PC-3 (cell line): ENCODE data around the gene ISG20. TPM values are rescaled to one million over a fixed set of nuclear protein-coding genes. Genes with fewer than 3 reads are reported as not detected.

ENCODE experiments used
- ATAC-seq: fragments of 200-7000 bp; cut with Tn5 transposase; 2 replicates; pipeline ENCODE4 v1.9.1; 2020; ENCODE audit warnings: mild to moderate bottlenecking, moderate library complexity
- BruUV-seq: library from RNA; stranded (reverse); fragments of 400-500 nt; replicated peaks from 2 replicates; lab custom pipeline; 2021; lab: Mats Ljungman, UMichigan
- CTCF ChIA-PET: fragments of 300-600 bp; sonication (Branson Sonifier 250); formaldehyde crosslinking; loops from one replicate; lab custom pipeline; 2022; ENCODE audit warnings: antibody characterized with exemption; lab: Charles Lee
- POLR2A ChIA-PET: fragments of 300-600 bp; sonication (Branson Sonifier 250); formaldehyde crosslinking; loops from one replicate; lab custom pipeline; 2022; ENCODE audit warnings: antibody characterized with exemption; ENCODE audit not compliant: unreplicated experiment; lab: Charles Lee
- DNase-seq: peaks from one replicate; pipeline ENCODE4 v3.0.0-alpha.2; 2015
- H2AFZ ChIP-seq: fragments of 300-600 bp; sonication (generic); 2 replicates; pipeline ENCODE4 v1.6.0; 2016; ENCODE audit warnings: antibody characterized with exemption, low read length
- H3F3A ChIP-seq: fragments of 300-600 bp; sonication (generic); one replicate; pipeline ENCODE4 v1.6.0; 2017; ENCODE audit warnings: antibody characterized with exemption, low read length, control low read depth, mild to moderate bottlenecking; ENCODE audit not compliant: unreplicated experiment
- H3K27ac ChIP-seq: fragments of 300-600 bp; sonication (generic); 2 replicates; pipeline ENCODE4 v1.5.1; 2016; ENCODE audit warnings: mild to moderate bottlenecking, low read length
- H3K27me3 ChIP-seq: fragments of 300-600 bp; sonication (generic); 2 replicates; pipeline ENCODE4 v1.6.1; 2016; ENCODE audit warnings: low read length, mixed read lengths
- H3K36me3 ChIP-seq: fragments of 300-600 bp; sonication (generic); 2 replicates; pipeline ENCODE4 v1.6.1; 2016; ENCODE audit warnings: low read depth, mixed run types, low read length, mixed read lengths
- H3K4me1 ChIP-seq: fragments of 300-600 bp; sonication (generic); 2 replicates; pipeline ENCODE4 v1.5.1; 2016; ENCODE audit warnings: low read length; ENCODE audit not compliant: insufficient read depth
- H3K4me2 ChIP-seq: fragments of 300-600 bp; sonication (generic); 2 replicates; pipeline ENCODE4 v1.6.0; 2016; ENCODE audit warnings: low read length
- H3K4me3 ChIP-seq: fragments of 300-600 bp; sonication (generic); 2 replicates; pipeline ENCODE4 v1.5.1; 2016; ENCODE audit warnings: mild to moderate bottlenecking, low read length, mixed read lengths
- H3K79me2 ChIP-seq: fragments of 300-600 bp; sonication (generic); 2 replicates; pipeline ENCODE4 v1.6.1; 2017; ENCODE audit warnings: low read length, mixed read lengths
- H3K9ac ChIP-seq: fragments of 300-600 bp; sonication (generic); 2 replicates; pipeline ENCODE4 v1.6.0; 2016; ENCODE audit warnings: mild to moderate bottlenecking, low read length
- H3K9me2 ChIP-seq: fragments of 300-600 bp; sonication (generic); replicated peaks from 2 replicates; pipeline ENCODE4 v1.6.1; 2016; ENCODE audit warnings: mixed run types, low read length, mixed read lengths
- H3K9me3 ChIP-seq: fragments of 300-600 bp; sonication (generic); 2 replicates; pipeline ENCODE4 v1.6.1; 2016; ENCODE audit warnings: low read length, mixed read lengths
- H4K20me1 ChIP-seq: fragments of 300-600 bp; sonication (generic); 2 replicates; pipeline ENCODE4 v1.6.1; 2016; ENCODE audit warnings: low read length, mixed read lengths
- EZH2 ChIP-seq: fragments of 300-600 bp; sonication (generic); IDR thresholded peaks from one replicate; pipeline ENCODE4 v1.6.1; 2017; ENCODE audit warnings: antibody characterized with exemption, mild to moderate bottlenecking, low read length; ENCODE audit not compliant: unreplicated experiment
- EZH2phosphoT487 ChIP-seq: fragments of 300-600 bp; sonication (generic); IDR thresholded peaks from 2 replicates; pipeline ENCODE4 v1.6.1; 2018; ENCODE audit warnings: mild to moderate bottlenecking, antibody characterized with exemption, low read length, borderline replicate concordance
- intact Hi-C: fragments of 100-400 bp; cut with micrococcal nuclease; formaldehyde crosslinking; loops from 2 replicates; pipeline ENCODE4 v1.9.0; 2023
- total RNA-seq: library from RNA; depleted of rRNA; stranded (reverse); fragments of >200 nt; gene quantifications from 2 replicates; pipeline ENCODE4 v1.2.3, GENCODE V29; 2014
- TF ChIP-seq, protein P1 (sequence below): fragments of 300-600 bp; sonication (generic); conservative IDR thresholded peaks from 2 replicates; pipeline ENCODE4 v1.5.1; 2017; ENCODE audit warnings: antibody characterized with exemption, low read depth, mild to moderate bottlenecking, low read length

The ISG20 gene
- total RNA-seq, 1 experiment from 2014 or later, result 64.0 TPM

DNA sequence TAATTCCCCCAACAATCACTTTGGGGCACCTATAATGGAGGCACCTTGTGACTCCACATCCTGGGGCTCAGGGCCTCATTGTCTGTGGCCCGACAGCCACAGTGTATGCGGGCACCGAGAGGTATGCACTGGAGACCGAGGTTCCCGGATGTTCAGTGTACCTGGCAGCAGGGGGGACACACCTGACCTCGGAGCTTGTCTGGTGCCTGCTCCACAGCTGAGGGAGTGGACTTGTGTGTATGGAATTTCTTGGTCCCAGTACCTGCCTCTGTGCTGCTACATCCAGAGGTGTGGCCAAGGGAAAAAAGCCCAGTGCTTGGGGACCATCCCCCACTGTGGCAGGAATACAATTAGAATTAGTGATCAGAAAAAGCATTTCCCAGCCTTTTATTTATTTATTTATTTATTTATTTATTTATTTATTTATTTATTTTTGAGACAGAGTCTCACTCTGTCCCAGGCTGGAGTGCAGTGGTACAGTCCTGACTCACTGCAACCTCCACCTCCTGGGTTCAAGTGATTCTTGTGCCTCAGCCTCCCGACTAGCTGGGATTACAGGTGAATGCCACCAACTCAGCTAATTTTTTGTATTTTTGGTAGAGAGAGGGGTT, 26.5 kb upstream of the ISG20 start:
- POLR2A ChIA-PET, result no interaction called here
- DNase-seq (no peak), ATAC-seq (no peak)
- Histone ChIP-seq H3K9me3 (no peaks in the 10 kb centered on the region), H3K27ac (no peak overlapping the region), H3F3A (no peaks in the 10 kb centered on the region), H4K20me1 (no peaks in the 10 kb centered on the region), H3K9me2 (no peaks in the 10 kb centered on the region), H3K79me2 (no peaks in the 10 kb centered on the region), H3K36me3 (no peaks in the 10 kb centered on the region), H3K27me3 (peaks cover 6% of the 10 kb centered on the region; the same call in 1 of the 2 replicates), H3K4me2 (no peak overlapping the region), H3K9ac (no peak overlapping the region), H2AFZ (no peak overlapping the region), H3K4me3 (no peak overlapping the region), H3K4me1 (no peaks in the 10 kb centered on the region)
- TF ChIP-seq EZH2phosphoT487, result no peak
- TF ChIP-seq, protein P1, sequence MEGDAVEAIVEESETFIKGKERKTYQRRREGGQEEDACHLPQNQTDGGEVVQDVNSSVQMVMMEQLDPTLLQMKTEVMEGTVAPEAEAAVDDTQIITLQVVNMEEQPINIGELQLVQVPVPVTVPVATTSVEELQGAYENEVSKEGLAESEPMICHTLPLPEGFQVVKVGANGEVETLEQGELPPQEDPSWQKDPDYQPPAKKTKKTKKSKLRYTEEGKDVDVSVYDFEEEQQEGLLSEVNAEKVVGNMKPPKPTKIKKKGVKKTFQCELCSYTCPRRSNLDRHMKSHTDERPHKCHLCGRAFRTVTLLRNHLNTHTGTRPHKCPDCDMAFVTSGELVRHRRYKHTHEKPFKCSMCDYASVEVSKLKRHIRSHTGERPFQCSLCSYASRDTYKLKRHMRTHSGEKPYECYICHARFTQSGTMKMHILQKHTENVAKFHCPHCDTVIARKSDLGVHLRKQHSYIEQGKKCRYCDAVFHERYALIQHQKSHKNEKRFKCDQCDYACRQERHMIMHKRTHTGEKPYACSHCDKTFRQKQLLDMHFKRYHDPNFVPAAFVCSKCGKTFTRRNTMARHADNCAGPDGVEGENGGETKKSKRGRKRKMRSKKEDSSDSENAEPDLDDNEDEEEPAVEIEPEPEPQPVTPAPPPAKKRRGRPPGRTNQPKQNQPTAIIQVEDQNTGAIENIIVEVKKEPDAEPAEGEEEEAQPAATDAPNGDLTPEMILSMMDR, result no peak
- no peak for TF ChIP-seq EZH2
- intact Hi-C loops, result no loop called here
- CTCF ChIA-PET, result interaction anchor here (0.6 kb wide), 1 partner anchor 10 kb away, joined by 4 read pairs; no protein-coding TSS in a partner anchor
- no TSS peak for BruUV-seq

DNA sequence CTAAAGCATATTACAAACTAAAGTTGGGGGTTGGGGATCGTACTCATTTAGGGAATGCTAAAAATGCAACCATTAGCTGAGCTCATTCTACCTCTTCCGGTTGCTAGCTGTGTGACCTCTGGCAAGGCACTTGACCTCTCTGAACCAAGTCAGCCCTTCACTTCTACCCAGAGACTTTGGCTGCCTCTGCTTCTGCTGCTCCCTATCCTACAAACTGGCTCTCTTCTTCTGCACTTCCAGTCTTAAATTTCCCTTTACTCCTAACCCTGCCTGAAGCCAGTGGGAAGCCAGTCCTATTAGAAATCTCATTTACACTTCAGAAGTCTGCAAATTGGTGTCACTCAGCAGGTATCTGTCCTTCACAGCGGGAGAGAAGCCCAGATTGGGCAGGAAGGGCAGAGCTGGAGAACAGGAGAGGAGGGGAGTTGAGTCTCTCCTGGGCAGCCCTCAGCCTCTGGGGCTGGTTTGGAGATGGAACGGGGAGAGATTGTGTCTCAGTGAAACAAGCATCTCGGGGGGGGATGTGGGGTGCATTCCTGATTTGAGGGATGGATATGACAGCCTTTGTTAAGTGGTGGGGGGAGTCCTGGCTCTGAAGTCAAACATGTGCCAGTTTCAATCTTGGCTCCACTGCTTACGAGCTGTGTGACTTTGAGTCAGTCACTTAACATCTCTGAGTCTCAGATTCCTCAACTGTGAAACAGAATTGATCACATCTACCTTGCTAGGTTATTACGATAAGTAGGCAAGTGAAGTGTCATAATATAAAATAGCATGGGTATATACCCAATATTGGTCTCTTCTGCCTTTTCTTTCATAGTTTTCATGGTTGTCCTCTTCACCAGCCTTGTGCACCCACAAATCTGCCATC, 25.5 kb upstream of the ISG20 start:
- Histone ChIP-seq H3K9me2 (no peaks in the 10 kb centered on the region), H3K79me2 (no peaks in the 10 kb centered on the region), H3K27me3 (no peaks in the 10 kb centered on the region), H3K4me1 (peaks cover 3% of the 10 kb centered on the region; the same call in 1 of the 2 replicates), H3K9me3 (no peaks in the 10 kb centered on the region), H2AFZ (no peak overlapping the region), H3K4me2 (no peak overlapping the region), H3K9ac (no peak overlapping the region), H3K27ac (no peak overlapping the region), H3F3A (no peaks in the 10 kb centered on the region), H3K36me3 (no peaks in the 10 kb centered on the region), H3K4me3 (no peak overlapping the region), H4K20me1 (no peaks in the 10 kb centered on the region)
- CTCF ChIA-PET, result interaction anchor here (0.6 kb wide), 1 partner anchor 9 kb away, joined by 4 read pairs; no protein-coding TSS in a partner anchor
- intact Hi-C loops, result no loop called here
- POLR2A ChIA-PET, result no interaction called here
- BruUV-seq, result no TSS peak
- DNase-seq (no peak), ATAC-seq (no peak)
- TF ChIP-seq EZH2 (no peak), EZH2phosphoT487 (no peak)
- TF ChIP-seq, protein P1, result no peak
